ENCODE results near the gene AKAIN1.

Gene AKAIN1

DNA sequence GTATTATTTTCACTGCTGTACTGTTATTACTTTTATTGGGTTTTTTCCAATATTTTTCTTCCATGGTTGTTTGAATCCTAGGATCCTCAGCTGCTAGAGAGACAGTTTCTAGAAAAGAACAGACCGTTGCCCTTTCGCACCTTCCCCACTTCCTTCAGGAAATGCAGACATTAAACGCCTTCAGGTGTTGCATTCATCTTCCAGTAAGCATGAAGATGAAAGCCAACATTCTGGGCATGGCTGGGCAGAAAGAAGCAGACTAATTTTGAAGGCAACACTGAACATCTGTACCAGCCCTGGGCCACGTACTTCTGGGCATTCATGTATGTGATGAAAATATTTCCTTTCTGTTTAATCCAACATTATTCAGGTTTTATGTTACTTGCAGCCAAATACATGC is 51.0 kb downstream of the AKAIN1 start:
- Histone ChIP-seq H3K4me3 (replicated peaks; ENCODE audit: insufficient read depth, low read length) (no peak overlapping the region), H3K27me3 (ENCODE audit: insufficient read depth, poor library complexity, severe bottlenecking) (peaks cover 11% of the 10 kb centered on the region), H3K27ac (replicated peaks) (no peak overlapping the region)
- DNase-seq (ENCODE audit: low read depth in 1 of 2, low spot score in 1 of 2), result no peak
- TF ChIP-seq GABPA (IDR thresholded peaks at IDR 0.05; ENCODE audit: low read depth), result no peak
- TF ChIP-seq, protein P1, sequence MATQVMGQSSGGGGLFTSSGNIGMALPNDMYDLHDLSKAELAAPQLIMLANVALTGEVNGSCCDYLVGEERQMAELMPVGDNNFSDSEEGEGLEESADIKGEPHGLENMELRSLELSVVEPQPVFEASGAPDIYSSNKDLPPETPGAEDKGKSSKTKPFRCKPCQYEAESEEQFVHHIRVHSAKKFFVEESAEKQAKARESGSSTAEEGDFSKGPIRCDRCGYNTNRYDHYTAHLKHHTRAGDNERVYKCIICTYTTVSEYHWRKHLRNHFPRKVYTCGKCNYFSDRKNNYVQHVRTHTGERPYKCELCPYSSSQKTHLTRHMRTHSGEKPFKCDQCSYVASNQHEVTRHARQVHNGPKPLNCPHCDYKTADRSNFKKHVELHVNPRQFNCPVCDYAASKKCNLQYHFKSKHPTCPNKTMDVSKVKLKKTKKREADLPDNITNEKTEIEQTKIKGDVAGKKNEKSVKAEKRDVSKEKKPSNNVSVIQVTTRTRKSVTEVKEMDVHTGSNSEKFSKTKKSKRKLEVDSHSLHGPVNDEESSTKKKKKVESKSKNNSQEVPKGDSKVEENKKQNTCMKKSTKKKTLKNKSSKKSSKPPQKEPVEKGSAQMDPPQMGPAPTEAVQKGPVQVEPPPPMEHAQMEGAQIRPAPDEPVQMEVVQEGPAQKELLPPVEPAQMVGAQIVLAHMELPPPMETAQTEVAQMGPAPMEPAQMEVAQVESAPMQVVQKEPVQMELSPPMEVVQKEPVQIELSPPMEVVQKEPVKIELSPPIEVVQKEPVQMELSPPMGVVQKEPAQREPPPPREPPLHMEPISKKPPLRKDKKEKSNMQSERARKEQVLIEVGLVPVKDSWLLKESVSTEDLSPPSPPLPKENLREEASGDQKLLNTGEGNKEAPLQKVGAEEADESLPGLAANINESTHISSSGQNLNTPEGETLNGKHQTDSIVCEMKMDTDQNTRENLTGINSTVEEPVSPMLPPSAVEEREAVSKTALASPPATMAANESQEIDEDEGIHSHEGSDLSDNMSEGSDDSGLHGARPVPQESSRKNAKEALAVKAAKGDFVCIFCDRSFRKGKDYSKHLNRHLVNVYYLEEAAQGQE (IDR thresholded peaks at IDR 0.05; ENCODE audit: insufficient replicate concordance, low read depth), result no peak
- TF ChIP-seq POLR2AphosphoS5 (IDR thresholded peaks at IDR 0.05; ENCODE audit: low read depth), result no peak
- TF ChIP-seq, protein P2, sequence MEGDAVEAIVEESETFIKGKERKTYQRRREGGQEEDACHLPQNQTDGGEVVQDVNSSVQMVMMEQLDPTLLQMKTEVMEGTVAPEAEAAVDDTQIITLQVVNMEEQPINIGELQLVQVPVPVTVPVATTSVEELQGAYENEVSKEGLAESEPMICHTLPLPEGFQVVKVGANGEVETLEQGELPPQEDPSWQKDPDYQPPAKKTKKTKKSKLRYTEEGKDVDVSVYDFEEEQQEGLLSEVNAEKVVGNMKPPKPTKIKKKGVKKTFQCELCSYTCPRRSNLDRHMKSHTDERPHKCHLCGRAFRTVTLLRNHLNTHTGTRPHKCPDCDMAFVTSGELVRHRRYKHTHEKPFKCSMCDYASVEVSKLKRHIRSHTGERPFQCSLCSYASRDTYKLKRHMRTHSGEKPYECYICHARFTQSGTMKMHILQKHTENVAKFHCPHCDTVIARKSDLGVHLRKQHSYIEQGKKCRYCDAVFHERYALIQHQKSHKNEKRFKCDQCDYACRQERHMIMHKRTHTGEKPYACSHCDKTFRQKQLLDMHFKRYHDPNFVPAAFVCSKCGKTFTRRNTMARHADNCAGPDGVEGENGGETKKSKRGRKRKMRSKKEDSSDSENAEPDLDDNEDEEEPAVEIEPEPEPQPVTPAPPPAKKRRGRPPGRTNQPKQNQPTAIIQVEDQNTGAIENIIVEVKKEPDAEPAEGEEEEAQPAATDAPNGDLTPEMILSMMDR (IDR thresholded peaks at IDR 0.05; ENCODE audit: insufficient read depth, low read length), result no peak
- no peak for TF ChIP-seq SPI1 (IDR thresholded peaks at IDR 0.05; ENCODE audit: borderline replicate concordance, low read depth)

DNA sequence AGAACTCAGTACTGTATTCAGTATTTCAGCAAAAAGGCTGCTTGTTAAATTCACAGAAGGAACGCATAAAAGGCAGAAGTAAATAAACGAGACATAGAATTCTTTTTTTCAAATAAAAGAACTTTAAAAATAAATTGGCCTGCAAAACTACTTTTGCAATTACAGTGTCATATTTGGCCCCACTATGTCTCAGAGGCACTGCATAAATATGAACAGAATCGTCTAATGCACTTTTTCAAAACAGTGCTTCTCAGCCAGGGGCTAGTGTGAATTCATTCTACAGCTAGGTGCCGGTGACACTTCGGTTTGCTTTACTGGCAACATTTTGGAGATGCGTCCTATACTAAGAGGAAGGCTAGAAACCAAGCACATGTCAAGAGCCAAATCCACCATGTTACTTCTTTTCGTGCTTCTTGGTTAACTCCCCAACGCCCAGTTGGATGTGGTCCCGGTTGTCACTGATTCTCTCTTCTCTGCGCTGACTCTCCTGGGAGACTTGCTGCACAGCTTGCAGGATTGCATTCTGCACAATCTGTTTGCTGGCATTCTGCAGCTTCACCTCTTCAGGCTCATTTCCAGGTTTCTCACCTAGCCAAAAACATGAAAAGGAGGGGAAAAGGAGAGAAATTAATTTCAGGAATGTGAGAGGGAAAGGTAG is 51.8 kb downstream of the AKAIN1 start:
- H3K27ac ChIP-seq (replicated peaks), result no peak overlapping the region
- no peak overlapping the region for H3K4me3 ChIP-seq (replicated peaks; ENCODE audit: insufficient read depth, low read length)
- peaks cover 9% of the 10 kb centered on the region for H3K27me3 ChIP-seq (ENCODE audit: insufficient read depth, poor library complexity, severe bottlenecking)
- TF ChIP-seq, protein P1 (IDR thresholded peaks at IDR 0.05; ENCODE audit: insufficient replicate concordance, low read depth), result no peak
- TF ChIP-seq, protein P2 (IDR thresholded peaks at IDR 0.05; ENCODE audit: insufficient read depth, low read length), result no peak
- no peak for TF ChIP-seq POLR2AphosphoS5 (IDR thresholded peaks at IDR 0.05; ENCODE audit: low read depth)
- no peak for TF ChIP-seq GABPA (IDR thresholded peaks at IDR 0.05; ENCODE audit: low read depth)
- no peak for TF ChIP-seq SPI1 (IDR thresholded peaks at IDR 0.05; ENCODE audit: borderline replicate concordance, low read depth)
- DNase-seq (ENCODE audit: low read depth in 1 of 2, low spot score in 1 of 2), result no peak

DNA sequence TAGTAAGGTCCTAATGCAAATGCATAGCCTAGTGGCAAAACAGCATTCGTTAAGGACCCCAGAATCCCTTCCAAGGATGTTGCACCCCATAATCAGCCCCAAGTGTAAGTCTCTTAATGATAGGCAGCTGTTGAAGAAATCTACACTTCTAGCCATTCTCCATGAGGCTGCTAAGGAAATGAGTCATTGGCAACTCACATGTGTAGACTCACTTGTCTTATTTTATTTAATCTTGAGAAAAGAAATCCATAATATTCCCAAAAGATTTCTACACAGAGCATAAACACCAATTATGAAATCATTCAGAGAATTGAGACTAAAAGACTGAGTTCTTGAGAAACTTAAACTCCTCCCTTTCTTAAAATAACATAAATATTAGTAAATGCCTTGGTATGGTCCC is 52.4 kb downstream of the AKAIN1 start:
- DNase-seq (ENCODE audit: low read depth in 1 of 2, low spot score in 1 of 2), result no peak
- H3K27ac ChIP-seq (replicated peaks), result no peak overlapping the region
- H3K4me3 ChIP-seq (replicated peaks; ENCODE audit: insufficient read depth, low read length), result no peak overlapping the region
- TF ChIP-seq, protein P2 (IDR thresholded peaks at IDR 0.05; ENCODE audit: insufficient read depth, low read length), result no peak
- no peak for TF ChIP-seq POLR2AphosphoS5 (IDR thresholded peaks at IDR 0.05; ENCODE audit: low read depth)
- TF ChIP-seq SPI1 (IDR thresholded peaks at IDR 0.05; ENCODE audit: borderline replicate concordance, low read depth), result no peak
- TF ChIP-seq GABPA (IDR thresholded peaks at IDR 0.05; ENCODE audit: low read depth), result no peak
- TF ChIP-seq, protein P1 (IDR thresholded peaks at IDR 0.05; ENCODE audit: insufficient replicate concordance, low read depth), result no peak
- H3K27me3 ChIP-seq (ENCODE audit: insufficient read depth, poor library complexity, severe bottlenecking), result peaks cover 8% of the 10 kb centered on the region

Data from HL-60 (cell line).